Endothelial cell of umbilical vein (primary cell): ENCODE results near the gene VPREB3. TPM values are rescaled to one million over a fixed set of nuclear protein-coding genes. Genes with fewer than 3 reads are reported as not detected.
A peak's percentile ranks its signal among the peaks of the same experiment; 100 is the strongest.

Experiments used
- BruUV-seq: library from RNA; stranded (reverse); fragments of 400-500 nt; replicated peaks from 2 replicates; lab custom pipeline; 2021; lab: Mats Ljungman, UMichigan
- CTCF ChIA-PET: fragments of 300-600, 350-600 bp; sonication (Branson Sonifier 250); formaldehyde crosslinking; loops from one replicate; lab custom pipeline; 2021; ENCODE audit warnings: antibody characterized with exemption, inconsistent platforms; lab: Charles Lee
- POLR2A ChIA-PET: fragments of 300-600, 350-600 bp; sonication (Branson Sonifier 250); formaldehyde crosslinking; loops from one replicate; lab custom pipeline; 2021; ENCODE audit warnings: antibody characterized with exemption, inconsistent platforms; lab: Charles Lee
- DNase-seq: peaks from one replicate; pipeline ENCODE4 v3.0.0-alpha.2; 2011; ENCODE audit warnings: low read depth, low spot score
- FAIRE-seq: peaks from 2 replicates; lab custom pipeline; 2011; peaks lifted over from hg19 to GRCh38; lab: Jason Lieb, UNC
- H2AFZ ChIP-seq: 2 replicates; pipeline ENCODE4 v1.6.0; 2012; ENCODE audit warnings: low read depth, low read length, control low read depth, inconsistent platforms
- H3K27ac ChIP-seq: 2 replicates; pipeline ENCODE4 v1.5.1; 2011; ENCODE audit warnings: low read depth, mild to moderate bottlenecking, control low read depth, low read length, moderate library complexity; ENCODE audit not compliant: insufficient read depth
- H3K27me3 ChIP-seq, 2 experiments: 2 replicates each; pipeline versions ENCODE4 v1.6.0 to v1.6.1; 2011; ENCODE audit warnings: low read length in 2 of 2, mixed read lengths in 1 of 2; ENCODE audit not compliant: control insufficient read depth in 2 of 2, insufficient read depth in 2 of 2
- H3K36me3 ChIP-seq, 2 experiments: 2 replicates in 1 of 2; 3 replicates in 1 of 2; pipeline ENCODE4 v1.5.1; 2011; ENCODE audit warnings: low read length in 2 of 2, mild to moderate bottlenecking in 1 of 2, moderate library complexity in 1 of 2; ENCODE audit not compliant: control insufficient read depth in 2 of 2, insufficient read depth in 2 of 2; ENCODE audit errors: extremely low read depth in 1 of 2
- H3K4me1 ChIP-seq: 3 replicates; pipeline ENCODE4 v1.5.1; 2011; ENCODE audit warnings: mild to moderate bottlenecking, low read length; ENCODE audit not compliant: control insufficient read depth, insufficient read depth; ENCODE audit errors: extremely low read depth
- H3K4me2 ChIP-seq: 2 replicates; pipeline ENCODE4 v1.6.1; 2011; ENCODE audit warnings: low read length, control low read depth, mixed read lengths; ENCODE audit not compliant: insufficient read depth
- H3K4me3 ChIP-seq, 3 experiments: fragments of 200-600 bp in 1 of 3; sonication (generic), shearing (Covaris generic) in 1 of 3; replicated peaks in 1 of 3; 2 replicates each; pipeline ENCODE4 v1.5.1; 2011 to 2016; ENCODE audit warnings: control low read depth in 3 of 3, low read length in 3 of 3, mild to moderate bottlenecking in 2 of 3, inconsistent platforms in 1 of 3, low read depth in 1 of 3, moderate library complexity in 1 of 3; ENCODE audit not compliant: insufficient read depth in 1 of 3
- H3K79me2 ChIP-seq: 2 replicates; pipeline ENCODE4 v1.6.0; 2012; ENCODE audit warnings: low read length, inconsistent platforms; ENCODE audit not compliant: control insufficient read depth, insufficient read depth
- H3K9ac ChIP-seq: replicated peaks from 2 replicates; pipeline ENCODE3; 2011; ENCODE audit warnings: low read length, control low read depth; ENCODE audit not compliant: insufficient read depth; ENCODE audit errors: extremely low read depth
- H3K9me1 ChIP-seq: replicated peaks from 3 replicates; pipeline ENCODE4 v1.6.0; 2011; ENCODE audit warnings: mild to moderate bottlenecking, low read length; ENCODE audit not compliant: control insufficient read depth, insufficient read depth; ENCODE audit errors: extremely low read depth
- H3K9me3 ChIP-seq: replicated peaks from 2 replicates; pipeline ENCODE4 v1.5.1; 2012; ENCODE audit warnings: low read length, inconsistent platforms; ENCODE audit not compliant: control insufficient read depth, insufficient read depth
- H4K20me1 ChIP-seq: replicated peaks from 2 replicates; pipeline ENCODE3; 2011; ENCODE audit warnings: mild to moderate bottlenecking, low read length; ENCODE audit not compliant: control insufficient read depth, insufficient read depth; ENCODE audit errors: extremely low read depth
- CTCF ChIP-seq, 2 donors: IDR thresholded peaks; 1 replicate in 1 of 2; 2 replicates in 1 of 2; pipeline ENCODE4 v1.5.1; 2011; ENCODE audit warnings: low read length in 2 of 2, mild to moderate bottlenecking in 2 of 2, moderate library complexity in 2 of 2, control low read depth in 1 of 2, inconsistent platforms in 1 of 2, low read depth in 1 of 2; ENCODE audit not compliant: insufficient read depth in 1 of 2; ENCODE audit errors: extremely low read depth in 1 of 2
- EZH2 ChIP-seq: IDR thresholded peaks from 2 replicates; pipeline ENCODE4 v1.6.1; 2012; ENCODE audit warnings: borderline replicate concordance, low read depth, mild to moderate bottlenecking, moderate library complexity, low read length, inconsistent platforms; ENCODE audit not compliant: severe bottlenecking
- FOS ChIP-seq: IDR thresholded peaks from 2 replicates; pipeline ENCODE4 v1.6.1; 2011; ENCODE audit warnings: mild to moderate bottlenecking, low read length, moderate library complexity, borderline replicate concordance; ENCODE audit not compliant: insufficient read depth
- GATA2 ChIP-seq: IDR thresholded peaks from 2 replicates; pipeline ENCODE4 v1.7.0; 2011; ENCODE audit warnings: low read depth, mild to moderate bottlenecking, moderate library complexity, mixed read lengths, low read length; ENCODE audit not compliant: insufficient read length, insufficient read depth
- JUN ChIP-seq: IDR thresholded peaks from 2 replicates; pipeline ENCODE4 v1.6.1; 2011; ENCODE audit warnings: borderline replicate concordance, low read depth; ENCODE audit not compliant: insufficient read length, insufficient read depth
- MAX ChIP-seq: IDR thresholded peaks from 2 replicates; pipeline ENCODE4 v1.6.1; 2011; ENCODE audit not compliant: insufficient read depth, insufficient read length
- MYC ChIP-seq: IDR thresholded peaks from one replicate; pipeline ENCODE4 v1.6.1; 2011; ENCODE audit warnings: mild to moderate bottlenecking, low read depth, low read length
- POLR2A ChIP-seq: IDR thresholded peaks from 2 replicates; pipeline ENCODE4 v1.6.1; 2012; ENCODE audit warnings: low read depth, mild to moderate bottlenecking, control low read depth, low read length
- POLR2AphosphoS5 ChIP-seq: IDR thresholded peaks from 2 replicates; pipeline ENCODE4 v1.6.1; 2012; ENCODE audit warnings: low read depth, mild to moderate bottlenecking, control low read depth, low read length, moderate library complexity; ENCODE audit not compliant: insufficient read depth
- dilution Hi-C: fragments of 300-500 bp; cut with MboI; formaldehyde crosslinking; loops from one replicate; pipeline ENCODE4 v1.15.0; 2019; ENCODE audit warnings: low sequenced_read_pairs; ENCODE audit not compliant: extremely low pct_ligation_motif_present
- intact Hi-C: fragments of 100-400 bp; cut with micrococcal nuclease; formaldehyde crosslinking; loops from one replicate; pipeline ENCODE4 v1.10.0; 2022
- polyA plus RNA-seq, 4 experiments: library from polyadenylated mRNA; depleted of rRNA in 3 of 4; stranded (reverse) in 3 of 4; unstranded in 1 of 4; fragments of >200 nt; gene quantifications; 2 replicates each; pipeline versions ENCODE4 v1.2.1 to v1.2.3, GENCODE V29; 2011 to 2012; ENCODE audit warnings: missing spikeins in 1 of 4
- total RNA-seq: library from RNA; stranded (reverse); gene quantifications from 2 replicates; pipeline ENCODE4 v1.2.3, GENCODE V29; 2021

The VPREB3 gene
- total and polyA plus RNA-seq, 2 donors (not counting 3 experiments of a cell fraction or from before 2014, with no cell fraction given) = not detected

- no peak for FAIRE-seq
- POLR2A ChIA-PET = no interaction called here
- H3K4me2 ChIP-seq = peak within 1 kb of the TSS; percentile 74
- H3K9me1 ChIP-seq = no peaks in the 10 kb centered on the region
- no peak for DNase-seq
- no peaks in the 10 kb centered on the region for H3K27me3 ChIP-seq
- peak within 1 kb of the TSS; percentile 14 for H3K27ac ChIP-seq
- H4K20me1 ChIP-seq = no peaks in the 10 kb centered on the region
- no peaks in the 10 kb centered on the region for H3K79me2 ChIP-seq
- dilution Hi-C loops = no loop called here
- TF ChIP-seq POLR2AphosphoS5 = peak; percentile 35
- TF ChIP-seq MYC = no peak
- TF ChIP-seq POLR2A = peak; percentile 39
- H3K9ac ChIP-seq = peak within 1 kb of the TSS; percentile 58
- H3K4me1 ChIP-seq = peaks cover 15% of the 10 kb centered on the region
- no peaks in the 10 kb centered on the region for H3K36me3 ChIP-seq
- H3K4me3 ChIP-seq = peak within 1 kb of the TSS; percentile 15 to 27 (median 18)
- no TSS peak for BruUV-seq
- no peaks in the 10 kb centered on the region for H3K9me3 ChIP-seq
- peak within 1 kb of the TSS; percentile 98 for H2AFZ ChIP-seq
- intact Hi-C loops = no loop called here
- CTCF ChIA-PET = interaction anchor here (0.7 to 3.5 kb wide), 4 partner anchors 12 to 77 kb away, joined by 3 to 55 read pairs (median 6); partner anchors contain the start of gene SMARCB1
Observed at GRCh38 chr22:23772649-23773473, 18.6 kb upstream of the VPREB3 start, which contains the start of gene MMP11. TSS of gene MMP11 (plus strand) at chr22:23772849. CDS start at chr22:23772871, 22 bp downstream.

GRCh38 chr22:23772315-23772648, 18.1 kb upstream of the VPREB3 start:
- Histone ChIP-seq H3K9me1 (no peaks in the 10 kb centered on the region), H3K9me3 (no peaks in the 10 kb centered on the region), H3K79me2 (no peaks in the 10 kb centered on the region), H3K9ac (peak overlapping the region; percentile 58), H3K4me2 (peak overlapping the region; percentile 74), H3K36me3 (no peaks in the 10 kb centered on the region), H3K4me1 (peaks cover 15% of the 10 kb centered on the region), H3K4me3 (peak overlapping the region in 2 of 3 experiments; percentile 7 to 14), H3K27me3 (no peaks in the 10 kb centered on the region), H2AFZ (peak overlapping the region; percentile 98), H3K27ac (peak overlapping the region; percentile 14), H4K20me1 (no peaks in the 10 kb centered on the region)
- BruUV-seq = no TSS peak
- TF ChIP-seq GATA2 (no peak), MYC (no peak), EZH2 (no peak), POLR2AphosphoS5 (no peak), MAX (no peak), CTCF (IDR thresholded peaks at IDR 0.05; ENCODE audit: extremely low read depth in 1 of 2, insufficient read depth in 1 of 2, low read depth in 1 of 2, low read length in 2 of 2) (no peak), POLR2A (no peak), FOS (no peak), JUN (no peak)
- CTCF ChIA-PET = interaction anchor here (0.7 to 3.5 kb wide), 3 partner anchors 16 to 77 kb away, joined by 3 to 55 read pairs (median 8); partner anchors contain the start of gene SMARCB1
- dilution Hi-C loops = no loop called here
- FAIRE-seq = no peak
- DNase-seq = no peak
- intact Hi-C loops = no loop called here
- POLR2A ChIA-PET = no interaction called here
